ENCODE measurements around the gene TUBB4B.

TUBB4B gene

DNA sequence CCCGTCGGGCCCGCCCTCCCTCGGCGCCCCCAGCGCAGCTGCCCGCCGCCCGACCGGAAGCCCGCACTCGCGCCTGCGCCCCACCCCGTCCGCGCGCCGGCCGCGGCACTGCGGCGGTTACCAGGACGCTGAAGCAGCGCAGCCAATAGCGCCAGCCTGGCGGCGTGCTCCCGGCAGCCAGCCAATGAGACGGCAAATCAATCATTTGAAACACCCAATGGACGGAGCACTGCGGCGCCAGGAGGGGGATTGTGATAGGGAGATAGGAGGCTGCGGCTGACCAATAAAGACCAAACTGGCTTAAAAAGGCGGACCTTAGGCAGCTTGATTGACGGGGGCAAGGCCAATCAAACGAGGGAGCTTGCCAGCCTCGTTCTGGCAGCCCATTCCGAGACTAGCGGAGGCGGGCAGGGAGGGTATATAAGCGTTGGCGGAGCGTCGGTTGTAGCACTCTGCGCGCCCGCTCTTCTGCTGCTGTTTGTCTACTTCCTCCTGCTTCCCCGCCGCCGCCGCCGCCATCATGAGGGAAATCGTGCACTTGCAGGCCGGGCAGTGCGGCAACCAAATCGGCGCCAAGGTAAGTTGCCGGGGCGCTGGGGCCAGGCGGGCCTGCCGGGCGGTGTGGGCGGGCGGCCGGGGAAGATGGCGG, at the start of gene TUBB4B:
TSS of gene TUBB4B (plus strand) at position 447 of the 649 bp plus-strand sequence. CDS start at position 521, 74 bp downstream.
- Histone ChIP-seq H3K9me3 (ENCODE audit: control insufficient read depth, insufficient read depth, low read length) (no peaks in the 10 kb centered on the region), H3K27me3 (ENCODE audit: control insufficient read depth, insufficient read depth, low read length) (no peaks in the 10 kb centered on the region), H3K36me3 (ENCODE audit: control insufficient read depth, insufficient read depth, low read length) (peaks cover 15% of the 10 kb centered on the region), H3K4me3 (ENCODE audit: low read length) (peak within 1 kb of the TSS; percentile 81), H3K27ac (ENCODE audit: low read length) (no peak within 1 kb of the TSS), H3K4me1 (ENCODE audit: control insufficient read depth, insufficient read depth, low read length) (peaks cover 8% of the 10 kb centered on the region)
- peak; percentile 99 for DNase-seq (ENCODE audit: low read depth, low spot score)
- WGBS (ENCODE audit: insufficient coverage, insufficient read length) = no CpG with 5 or more reads among the region's 67 CpGs

GRCh38 chr9:137191691-137192447, 49.2 kb upstream of the TUBB4B start:
- H3K36me3 ChIP-seq (ENCODE audit: control insufficient read depth, insufficient read depth, low read length) = peaks cover 5% of the 10 kb centered on the region; the same call in 1 of the 2 replicates
- WGBS (ENCODE audit: insufficient coverage, insufficient read length) = no CpG with 5 or more reads among the region's 22 CpGs

GRCh38 chr9:137192448-137192780, 48.7 kb upstream of the TUBB4B start:
- H3K27ac ChIP-seq (ENCODE audit: low read length) = no peak overlapping the region
- DNase-seq (ENCODE audit: low read depth, low spot score) = no peak
- H3K4me1 ChIP-seq (ENCODE audit: control insufficient read depth, insufficient read depth, low read length) = peaks cover 7% of the 10 kb centered on the region
- H3K27me3 ChIP-seq (ENCODE audit: control insufficient read depth, insufficient read depth, low read length) = no peaks in the 10 kb centered on the region
- no CpG with 5 or more reads among the region's 10 CpGs for WGBS (ENCODE audit: insufficient coverage, insufficient read length)
- H3K4me3 ChIP-seq (ENCODE audit: low read length) = no peak overlapping the region
- no peaks in the 10 kb centered on the region for H3K9me3 ChIP-seq (ENCODE audit: control insufficient read depth, insufficient read depth, low read length)
- H3K36me3 ChIP-seq (ENCODE audit: control insufficient read depth, insufficient read depth, low read length) = peaks cover 5% of the 10 kb centered on the region; the same call in 1 of the 2 replicates

More at GRCh38 chr9:137191691-137192447, 49.2 kb upstream of the TUBB4B start:
- Histone ChIP-seq H3K4me3 (ENCODE audit: low read length) (no peak overlapping the region), H3K9me3 (ENCODE audit: control insufficient read depth, insufficient read depth, low read length) (no peaks in the 10 kb centered on the region), H3K27ac (ENCODE audit: low read length) (no peak overlapping the region), H3K4me1 (ENCODE audit: control insufficient read depth, insufficient read depth, low read length) (peaks cover 7% of the 10 kb centered on the region), H3K27me3 (ENCODE audit: control insufficient read depth, insufficient read depth, low read length) (no peaks in the 10 kb centered on the region)
- no peak for DNase-seq (ENCODE audit: low read depth, low spot score)

DNA sequence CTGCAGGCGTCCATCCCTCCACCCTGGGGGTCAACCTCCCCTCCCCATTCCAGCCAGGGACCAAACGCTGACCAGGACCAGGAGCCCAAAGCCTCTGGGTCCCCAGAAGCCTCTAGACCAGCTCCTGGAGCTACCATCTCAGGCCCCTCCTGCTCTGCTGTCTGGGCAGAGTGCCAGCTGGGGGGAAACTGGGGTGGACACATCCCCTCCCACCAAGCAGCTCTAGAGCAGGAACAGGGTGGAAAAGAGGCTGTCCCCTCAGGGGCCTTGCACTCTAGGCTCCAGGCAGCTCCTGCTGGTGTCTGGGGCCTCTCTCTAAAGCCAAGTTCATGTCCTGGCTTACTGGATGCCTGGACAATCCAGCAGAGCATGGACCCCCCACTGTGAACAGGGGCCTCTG, 48.2 kb upstream of the TUBB4B start:
- no CpG with 5 or more reads among the region's 2 CpGs for WGBS (ENCODE audit: insufficient coverage, insufficient read length)
- H3K4me1 ChIP-seq (ENCODE audit: control insufficient read depth, insufficient read depth, low read length) = peaks cover 7% of the 10 kb centered on the region
- peaks cover 5% of the 10 kb centered on the region; the same call in 1 of the 2 replicates for H3K36me3 ChIP-seq (ENCODE audit: control insufficient read depth, insufficient read depth, low read length)
- H3K4me3 ChIP-seq (ENCODE audit: low read length) = no peak overlapping the region
- no peaks in the 10 kb centered on the region for H3K9me3 ChIP-seq (ENCODE audit: control insufficient read depth, insufficient read depth, low read length)
- no peaks in the 10 kb centered on the region for H3K27me3 ChIP-seq (ENCODE audit: control insufficient read depth, insufficient read depth, low read length)
- H3K27ac ChIP-seq (ENCODE audit: low read length) = no peak overlapping the region
- no peak for DNase-seq (ENCODE audit: low read depth, low spot score)

DNA sequence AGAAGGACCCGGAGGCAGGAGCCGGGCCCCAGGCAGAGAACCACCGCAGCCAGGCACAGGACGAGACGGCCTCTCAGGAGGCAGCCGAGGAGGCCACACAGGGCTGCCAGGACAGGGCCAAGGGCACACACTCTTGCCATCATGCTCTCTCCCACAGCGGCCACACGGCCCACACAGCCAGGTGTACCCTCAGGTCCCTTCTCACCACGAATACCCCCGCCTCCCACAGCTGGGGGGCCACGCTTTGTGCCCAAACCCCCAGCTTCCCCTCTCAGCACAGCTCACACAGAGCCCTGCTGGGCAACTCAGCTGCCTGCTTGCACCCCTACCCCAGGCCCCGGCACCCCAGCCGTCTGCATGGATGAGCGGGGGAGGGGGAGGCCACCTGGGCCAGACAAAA, 47.3 kb upstream of the TUBB4B start:
- Histone ChIP-seq H3K4me1 (ENCODE audit: control insufficient read depth, insufficient read depth, low read length) (peaks cover 10% of the 10 kb centered on the region), H3K27ac (ENCODE audit: low read length) (no peak overlapping the region), H3K27me3 (ENCODE audit: control insufficient read depth, insufficient read depth, low read length) (no peaks in the 10 kb centered on the region), H3K4me3 (ENCODE audit: low read length) (no peak overlapping the region), H3K9me3 (ENCODE audit: control insufficient read depth, insufficient read depth, low read length) (no peaks in the 10 kb centered on the region), H3K36me3 (ENCODE audit: control insufficient read depth, insufficient read depth, low read length) (peaks cover 5% of the 10 kb centered on the region; the same call in 1 of the 2 replicates)
- DNase-seq (ENCODE audit: low read depth, low spot score) = no peak
- no CpG with 5 or more reads among the region's 14 CpGs for WGBS (ENCODE audit: insufficient coverage, insufficient read length)

- WGBS (ENCODE audit: insufficient coverage, insufficient read length) = no CpG with 5 or more reads among the region's 16 CpGs
- no peak for DNase-seq (ENCODE audit: low read depth, low spot score)
- H3K4me1 ChIP-seq (ENCODE audit: control insufficient read depth, insufficient read depth, low read length) = peaks cover 13% of the 10 kb centered on the region
- H3K36me3 ChIP-seq (ENCODE audit: control insufficient read depth, insufficient read depth, low read length) = peaks cover 5% of the 10 kb centered on the region; the same call in 1 of the 2 replicates
- H3K4me3 ChIP-seq (ENCODE audit: low read length) = no peak overlapping the region
- no peaks in the 10 kb centered on the region for H3K27me3 ChIP-seq (ENCODE audit: control insufficient read depth, insufficient read depth, low read length)
- H3K9me3 ChIP-seq (ENCODE audit: control insufficient read depth, insufficient read depth, low read length) = no peaks in the 10 kb centered on the region
- H3K27ac ChIP-seq (ENCODE audit: low read length) = no peak overlapping the region
Measured at GRCh38 chr9:137194388-137194787, 46.7 kb upstream of the TUBB4B start.

- no peak overlapping the region for H3K4me3 ChIP-seq (ENCODE audit: low read length)
- no peak overlapping the region for H3K27ac ChIP-seq (ENCODE audit: low read length)
- DNase-seq (ENCODE audit: low read depth, low spot score) = no peak
- H3K27me3 ChIP-seq (ENCODE audit: control insufficient read depth, insufficient read depth, low read length) = no peaks in the 10 kb centered on the region
- H3K9me3 ChIP-seq (ENCODE audit: control insufficient read depth, insufficient read depth, low read length) = no peaks in the 10 kb centered on the region
- H3K4me1 ChIP-seq (ENCODE audit: control insufficient read depth, insufficient read depth, low read length) = peaks cover 8% of the 10 kb centered on the region
- peaks cover 5% of the 10 kb centered on the region; the same call in 1 of the 2 replicates for H3K36me3 ChIP-seq (ENCODE audit: control insufficient read depth, insufficient read depth, low read length)
- no CpG with 5 or more reads among the region's 10 CpGs for WGBS (ENCODE audit: insufficient coverage, insufficient read length)
Measured at GRCh38 chr9:137194909-137195308, 46.2 kb upstream of the TUBB4B start.

GRCh38 chr9:137195525-137196220, 45.4 kb upstream of the TUBB4B start:
- no peak overlapping the region for H3K4me3 ChIP-seq (ENCODE audit: low read length)
- peaks cover 5% of the 10 kb centered on the region; the same call in 1 of the 2 replicates for H3K36me3 ChIP-seq (ENCODE audit: control insufficient read depth, insufficient read depth, low read length)
- DNase-seq (ENCODE audit: low read depth, low spot score) = no peak
- no peak overlapping the region for H3K27ac ChIP-seq (ENCODE audit: low read length)
- no CpG with 5 or more reads among the region's 21 CpGs for WGBS (ENCODE audit: insufficient coverage, insufficient read length)
- peaks cover 8% of the 10 kb centered on the region for H3K4me1 ChIP-seq (ENCODE audit: control insufficient read depth, insufficient read depth, low read length)
- H3K9me3 ChIP-seq (ENCODE audit: control insufficient read depth, insufficient read depth, low read length) = no peaks in the 10 kb centered on the region
- H3K27me3 ChIP-seq (ENCODE audit: control insufficient read depth, insufficient read depth, low read length) = no peaks in the 10 kb centered on the region

DNA sequence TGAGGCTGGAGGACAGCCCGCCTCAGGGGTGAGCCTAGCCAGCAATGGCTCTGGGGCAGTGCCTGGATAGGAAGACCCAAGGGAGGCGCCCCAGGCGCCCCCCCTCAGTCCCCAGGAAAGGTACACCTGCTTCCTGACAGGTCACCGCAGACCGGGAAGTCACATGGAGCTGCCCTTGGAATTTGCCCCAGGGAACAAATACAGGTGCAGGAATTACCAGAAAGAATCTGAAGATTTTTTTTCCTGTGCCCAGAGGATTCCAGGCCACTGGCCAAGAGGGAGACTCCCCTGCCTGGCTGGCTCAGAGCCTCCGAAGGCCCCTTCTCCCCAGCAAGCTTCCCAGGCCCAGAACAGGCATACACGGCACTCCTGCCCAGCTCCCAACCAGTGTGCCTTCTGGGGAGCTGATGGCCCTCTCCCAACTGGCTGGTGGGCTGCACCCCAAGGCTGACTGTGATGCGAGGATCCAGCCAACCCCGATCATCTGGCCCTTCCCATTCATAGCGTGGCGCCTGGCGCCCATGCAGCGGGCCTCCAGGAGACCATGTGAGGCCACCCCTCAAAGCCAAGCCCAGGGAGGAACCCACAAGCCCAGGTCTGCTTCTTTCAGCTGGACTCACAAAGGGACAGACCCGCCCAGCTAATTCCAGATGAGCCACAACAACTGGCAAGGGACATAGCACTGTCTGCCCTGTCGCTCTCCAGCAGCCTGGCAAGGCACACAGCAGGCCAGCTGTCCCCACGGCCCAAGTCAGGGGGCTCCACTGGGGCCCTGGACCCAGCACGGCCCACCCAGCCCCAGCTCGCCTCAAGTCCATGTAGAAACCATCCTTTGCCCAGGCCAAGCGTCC, 42.8 kb upstream of the TUBB4B start:
- Histone ChIP-seq H3K27ac (ENCODE audit: low read length) (no peak overlapping the region), H3K4me3 (ENCODE audit: low read length) (no peak overlapping the region), H3K4me1 (ENCODE audit: control insufficient read depth, insufficient read depth, low read length) (peaks cover 10% of the 10 kb centered on the region), H3K27me3 (ENCODE audit: control insufficient read depth, insufficient read depth, low read length) (no peaks in the 10 kb centered on the region), H3K36me3 (ENCODE audit: control insufficient read depth, insufficient read depth, low read length) (peaks cover 3% of the 10 kb centered on the region; the same call in 1 of the 2 replicates), H3K9me3 (ENCODE audit: control insufficient read depth, insufficient read depth, low read length) (no peaks in the 10 kb centered on the region)
- WGBS (ENCODE audit: insufficient coverage, insufficient read length) = no CpG with 5 or more reads among the region's 19 CpGs
- DNase-seq (ENCODE audit: low read depth, low spot score) = no peak

- Histone ChIP-seq H3K9me3 (ENCODE audit: control insufficient read depth, insufficient read depth, low read length) (no peaks in the 10 kb centered on the region), H3K27ac (ENCODE audit: low read length) (no peak overlapping the region), H3K27me3 (ENCODE audit: control insufficient read depth, insufficient read depth, low read length) (no peaks in the 10 kb centered on the region), H3K36me3 (ENCODE audit: control insufficient read depth, insufficient read depth, low read length) (peaks cover 3% of the 10 kb centered on the region; the same call in 1 of the 2 replicates), H3K4me3 (ENCODE audit: low read length) (no peak overlapping the region), H3K4me1 (ENCODE audit: control insufficient read depth, insufficient read depth, low read length) (peaks cover 10% of the 10 kb centered on the region)
- no peak for DNase-seq (ENCODE audit: low read depth, low spot score)
- no CpG with 5 or more reads among the region's 11 CpGs for WGBS (ENCODE audit: insufficient coverage, insufficient read length)
Measured at GRCh38 chr9:137198902-137199283, 42.2 kb upstream of the TUBB4B start.
